Measurements from ENCODE around the gene COQ10A.

Gene COQ10A

DNA sequence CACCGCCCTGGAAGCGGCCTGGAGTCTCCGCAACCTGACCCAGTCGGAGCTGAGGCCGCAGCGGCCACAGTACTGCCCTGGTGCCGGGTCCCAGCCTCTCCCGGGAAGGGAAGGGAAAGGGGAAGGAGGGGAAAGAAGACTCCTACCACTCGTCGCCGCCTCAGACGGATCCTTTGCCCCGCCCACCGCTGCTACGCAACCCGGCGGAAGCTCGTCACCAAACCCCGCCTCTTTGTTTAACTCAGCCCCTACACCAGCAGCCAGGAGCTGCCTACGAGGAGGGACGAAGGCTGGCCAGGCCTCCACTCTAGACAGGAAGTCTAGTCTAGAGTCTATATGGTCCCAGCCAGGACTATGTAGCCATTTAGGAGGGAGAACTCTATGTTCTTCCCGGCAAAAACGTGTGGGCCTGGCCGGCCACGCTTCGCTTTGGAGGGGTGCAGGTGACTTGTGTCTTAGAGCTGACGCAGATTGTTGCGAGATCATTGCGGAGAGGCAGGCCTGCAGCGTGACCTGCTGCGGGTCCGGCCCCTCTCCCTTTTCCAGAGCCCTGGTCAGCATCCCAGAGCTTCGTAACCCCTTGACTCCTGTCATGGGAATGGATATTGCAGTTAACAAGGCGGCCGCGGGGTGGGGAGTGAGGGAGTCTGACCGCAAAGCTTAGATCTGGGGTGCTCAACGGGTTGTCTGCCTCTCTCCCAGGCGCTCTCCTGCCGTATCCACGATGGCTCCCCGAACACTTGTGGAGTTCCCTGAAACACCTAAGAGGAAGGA, 44.8 kb upstream of the COQ10A start, which contains the start of gene RNF41:
Gene RNF41 (minus strand): TSS at position 166 of the 774 bp plus-strand sequence. CDS start 7,875 bp downstream, outside the sequence.
- no peaks in the 10 kb centered on the region for H3K27me3 ChIP-seq (ENCODE audit: insufficient read depth, poor library complexity, severe bottlenecking)
- H3K4me3 ChIP-seq (ENCODE audit: severe bottlenecking): peak within 1 kb of the TSS; percentile 79
- H3K4me1 ChIP-seq (ENCODE audit: insufficient read depth, poor library complexity, severe bottlenecking): peaks cover 3% of the 10 kb centered on the region
- DNase-seq (ENCODE audit: low spot score) (peak; percentile 96), ATAC-seq (ENCODE audit: low read depth) (peak; percentile 79)
- TF ChIP-seq CTCF (IDR thresholded peaks at IDR 0.05; ENCODE audit: poor library complexity, severe bottlenecking): peak; percentile 10
- peak within 1 kb of the TSS; percentile 81 for H3K27ac ChIP-seq (ENCODE audit: poor library complexity, severe bottlenecking)
- H3K9me3 ChIP-seq (ENCODE audit: severe bottlenecking): no peaks in the 10 kb centered on the region
- peaks cover 2% of the 10 kb centered on the region for H3K36me3 ChIP-seq (ENCODE audit: low read depth)

- H3K36me3 ChIP-seq (ENCODE audit: low read depth): peaks cover 8% of the 10 kb centered on the region
- DNase-seq (ENCODE audit: low spot score) (no peak), ATAC-seq (ENCODE audit: low read depth) (no peak)
Measured at GRCh38 chr12:56222531-56222895, 44.2 kb upstream of the COQ10A start.

GRCh38 chr12:56223571-56224101, 43.1 kb upstream of the COQ10A start:
- Histone ChIP-seq H3K27me3 (ENCODE audit: insufficient read depth, poor library complexity, severe bottlenecking) (no peaks in the 10 kb centered on the region), H3K36me3 (ENCODE audit: low read depth) (peaks cover 10% of the 10 kb centered on the region), H3K4me3 (ENCODE audit: severe bottlenecking) (peak overlapping the region; percentile 45), H3K9me3 (ENCODE audit: severe bottlenecking) (no peaks in the 10 kb centered on the region), H3K27ac (ENCODE audit: poor library complexity, severe bottlenecking) (peak overlapping the region; percentile 3), H3K4me1 (ENCODE audit: insufficient read depth, poor library complexity, severe bottlenecking) (peaks cover 3% of the 10 kb centered on the region)
- DNase-seq (ENCODE audit: low spot score): no peak
- ATAC-seq (ENCODE audit: low read depth): no peak
- TF ChIP-seq CTCF (IDR thresholded peaks at IDR 0.05; ENCODE audit: poor library complexity, severe bottlenecking): no peak

More at GRCh38 chr12:56222531-56222895, 44.2 kb upstream of the COQ10A start:
- no peaks in the 10 kb centered on the region for H3K9me3 ChIP-seq (ENCODE audit: severe bottlenecking)
- TF ChIP-seq CTCF (IDR thresholded peaks at IDR 0.05; ENCODE audit: poor library complexity, severe bottlenecking): no peak
- peaks cover 3% of the 10 kb centered on the region for H3K4me1 ChIP-seq (ENCODE audit: insufficient read depth, poor library complexity, severe bottlenecking)
- peak overlapping the region; percentile 79 for H3K4me3 ChIP-seq (ENCODE audit: severe bottlenecking)
- peak overlapping the region; percentile 81 for H3K27ac ChIP-seq (ENCODE audit: poor library complexity, severe bottlenecking)
- H3K27me3 ChIP-seq (ENCODE audit: insufficient read depth, poor library complexity, severe bottlenecking): no peaks in the 10 kb centered on the region

DNA sequence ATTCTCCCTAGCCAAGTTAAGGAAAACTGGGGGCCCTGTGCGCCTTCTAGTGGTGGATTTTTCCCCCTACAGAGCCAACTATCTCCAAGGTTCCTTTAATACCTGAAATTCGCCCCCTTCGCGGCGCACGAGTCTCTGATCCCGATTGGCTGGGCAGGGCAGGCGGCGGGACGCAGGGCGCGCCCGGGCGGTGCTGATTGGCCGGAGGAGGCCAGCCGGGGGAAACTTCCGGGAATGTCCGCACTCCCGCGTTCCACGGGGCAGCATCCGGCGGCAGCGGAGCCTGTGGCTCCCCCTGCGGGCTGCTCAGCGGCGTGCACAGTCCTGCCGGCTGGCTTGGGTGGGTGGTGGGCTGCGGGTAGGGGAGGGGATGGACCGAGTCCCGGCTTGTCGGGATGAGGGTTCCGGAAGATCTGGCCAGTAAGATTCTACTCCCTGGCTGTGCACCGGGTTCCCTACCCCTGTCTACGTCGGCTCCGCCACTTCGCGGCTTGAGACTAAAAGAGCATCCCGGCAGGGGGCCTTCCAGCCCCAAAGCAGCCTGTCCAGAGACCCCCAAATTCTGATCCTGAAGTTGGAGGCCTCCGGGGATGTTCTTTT, 42.5 kb upstream of the COQ10A start, which contains the start of gene NABP2:
Gene NABP2 (plus strand): TSS at position 241 of the 600 bp plus-strand sequence. CDS start 515 bp downstream, outside the sequence.
- H3K4me3 ChIP-seq (ENCODE audit: severe bottlenecking): peak within 1 kb of the TSS; percentile 45
- peak; percentile 99 for TF ChIP-seq CTCF (IDR thresholded peaks at IDR 0.05; ENCODE audit: poor library complexity, severe bottlenecking)
- peak; percentile 86 for ATAC-seq (ENCODE audit: low read depth)
- no peaks in the 10 kb centered on the region for H3K27me3 ChIP-seq (ENCODE audit: insufficient read depth, poor library complexity, severe bottlenecking)
- peak within 1 kb of the TSS; percentile 18 for H3K27ac ChIP-seq (ENCODE audit: poor library complexity, severe bottlenecking)
- H3K4me1 ChIP-seq (ENCODE audit: insufficient read depth, poor library complexity, severe bottlenecking): peaks cover 3% of the 10 kb centered on the region
- peak; percentile 97 for DNase-seq (ENCODE audit: low spot score)
- H3K36me3 ChIP-seq (ENCODE audit: low read depth): peaks cover 10% of the 10 kb centered on the region
- H3K9me3 ChIP-seq (ENCODE audit: severe bottlenecking): no peaks in the 10 kb centered on the region

Measured in RWPE2 (cell line).